Activated naive CD4-positive, alpha-beta T cell (primary cell): Measurements from ENCODE around the gene SLN.

Experiments
- DNase-seq, 4 experiments: peaks; one replicate each; lab custom pipeline; 2025; lab: John Stamatoyannopoulos, UW

The SLN gene

GRCh38 chr11:107719557-107720302, 7.9 kb upstream of the SLN start:
- no peak for DNase-seq

- no peak for DNase-seq
Observed at GRCh38 chr11:107719073-107719472, 7.2 kb upstream of the SLN start.

- DNase-seq: no peak
Observed at GRCh38 chr11:107716884-107717532, 5.2 kb upstream of the SLN start.

GRCh38 chr11:107713009-107713408, 1.2 kb upstream of the SLN start:
- no peak for DNase-seq

GRCh38 chr11:107710301-107710700, 1.6 kb downstream of the SLN start:
- no peak for DNase-seq

- no peak for DNase-seq
Observed at GRCh38 chr11:107708792-107709191, 3.1 kb downstream of the SLN start.

- DNase-seq: no peak
Observed at GRCh38 chr11:107707807-107708206, 4.0 kb downstream of the SLN start.

- no peak for DNase-seq
Observed at GRCh38 chr11:107707215-107707671, 4.6 kb downstream of the SLN start.

- no peak for DNase-seq
Observed at GRCh38 chr11:107706531-107706930, 5.3 kb downstream of the SLN start.

GRCh38 chr11:107705027-107705426, 6.8 kb downstream of the SLN start:
- no peak for DNase-seq

GRCh38 chr11:107704451-107704850, 7.4 kb downstream of the SLN start:
- DNase-seq: no peak

GRCh38 chr11:107702723-107703122, 9.1 kb downstream of the SLN start:
- no peak for DNase-seq

- DNase-seq: no peak
Observed at GRCh38 chr11:107702109-107702660, 9.7 kb downstream of the SLN start.

GRCh38 chr11:107699371-107700285, 12.2 kb downstream of the SLN start:
- DNase-seq: no peak

GRCh38 chr11:107697291-107697690, 14.6 kb downstream of the SLN start:
- DNase-seq: no peak

GRCh38 chr11:107696140-107696539, 15.7 kb downstream of the SLN start:
- no peak for DNase-seq

- no peak for DNase-seq
Observed at GRCh38 chr11:107695446-107695845, 16.4 kb downstream of the SLN start.

- DNase-seq: no peak
Observed at GRCh38 chr11:107691000-107691750, 20.7 kb downstream of the SLN start.

- DNase-seq: peak in 3 of 4 experiments; percentile 2 to 13 (median 9)
Observed at GRCh38 chr11:107689317-107690202, 22.3 kb downstream of the SLN start.

GRCh38 chr11:107688322-107688918, 23.4 kb downstream of the SLN start:
- DNase-seq: no peak
